Neural cell (in vitro differentiated cells): ENCODE results near the gene FBXL2. TPM values are rescaled to one million over a fixed set of nuclear protein-coding genes. Genes with fewer than 3 reads are reported as not detected.

Source experiments
- H2AFZ ChIP-seq: fragments of 200-600, 300-800 bp; sonication (generic), shearing (Covaris generic); 2 replicates; pipeline ENCODE4 v1.6.0; 2014; ENCODE audit warnings: low read depth, mild to moderate bottlenecking, antibody characterized with exemption, low read length, moderate library complexity
- H3F3A ChIP-seq: fragments of 200-600 bp; shearing (Covaris generic); 2 replicates; pipeline ENCODE4 v1.6.1; 2016; ENCODE audit warnings: mild to moderate bottlenecking, moderate library complexity, mixed read lengths, antibody characterized with exemption, low read length; ENCODE audit not compliant: insufficient read depth, poor library complexity, severe bottlenecking
- H3K27ac ChIP-seq: fragments of 200-600, 300-800 bp; sonication (generic), shearing (Covaris generic); 2 replicates; pipeline ENCODE4 v1.5.1; 2014; ENCODE audit warnings: mild to moderate bottlenecking, low read length, moderate library complexity
- H3K27me3 ChIP-seq: fragments of 300-800, 200-600 bp; sonication (generic), shearing (Covaris generic); 2 replicates; pipeline ENCODE4 v1.6.0; 2014; ENCODE audit warnings: mild to moderate bottlenecking, low read depth, low read length, moderate library complexity; ENCODE audit not compliant: insufficient read depth
- H3K36me3 ChIP-seq: fragments of 300-800, 200-600 bp; sonication (generic), shearing (Covaris generic); 2 replicates; pipeline ENCODE4 v1.5.1; 2014; ENCODE audit warnings: mild to moderate bottlenecking, antibody characterized with exemption, low read length, moderate library complexity; ENCODE audit not compliant: insufficient read depth
- H3K4me2 ChIP-seq: fragments of 300-800, 200-600 bp; sonication (generic), shearing (Covaris generic); 2 replicates; pipeline ENCODE4 v1.6.0; 2014; ENCODE audit warnings: mild to moderate bottlenecking, low read length
- H3K4me3 ChIP-seq: fragments of 300-800, 200-600 bp; sonication (generic), shearing (Covaris generic); 2 replicates; pipeline ENCODE4 v1.5.1; 2014; ENCODE audit warnings: mild to moderate bottlenecking, low read length, moderate library complexity
- H3K79me2 ChIP-seq: fragments of 200-600 bp; shearing (Covaris generic); replicated peaks from 2 replicates; pipeline ENCODE4 v1.6.0; 2014; ENCODE audit warnings: mild to moderate bottlenecking, low read length, moderate library complexity; ENCODE audit not compliant: insufficient read depth
- H3K9ac ChIP-seq: fragments of 300-800, 200-600 bp; sonication (generic), shearing (Covaris generic); 2 replicates; pipeline ENCODE4 v1.6.1; 2016; ENCODE audit warnings: mild to moderate bottlenecking, low read length, mixed read lengths
- H3K9me2 ChIP-seq: fragments of 200-600 bp; shearing (Covaris generic); 2 replicates; pipeline ENCODE4 v1.6.1; 2016; ENCODE audit warnings: mild to moderate bottlenecking, low read length, mixed read lengths; ENCODE audit not compliant: insufficient read depth
- H3K9me3 ChIP-seq: fragments of 200-600, 300-800 bp; sonication (generic), shearing (Covaris generic); 2 replicates; pipeline ENCODE4 v1.6.1; 2016; ENCODE audit warnings: mild to moderate bottlenecking, mixed run types, low read length, moderate library complexity, mixed read lengths
- H4K20me1 ChIP-seq: fragments of 200-600 bp; shearing (Covaris generic); 2 replicates; pipeline ENCODE4 v1.6.1; 2016; ENCODE audit warnings: mild to moderate bottlenecking, mixed run types; ENCODE audit not compliant: insufficient read depth
- CTCF ChIP-seq: fragments of 450-650 bp; IDR thresholded peaks from 2 replicates; pipeline ENCODE4 v1.5.1; 2014; ENCODE audit warnings: antibody characterized with exemption, mild to moderate bottlenecking, moderate library complexity; ENCODE audit not compliant: poor library complexity, severe bottlenecking
- EP300 ChIP-seq: fragments of 450-650 bp; conservative IDR thresholded peaks from 2 replicates; pipeline ENCODE4 v1.6.1; 2014; ENCODE audit warnings: antibody characterized with exemption, mild to moderate bottlenecking, moderate library complexity; ENCODE audit not compliant: poor library complexity, severe bottlenecking
- EZH2 ChIP-seq: fragments of 200-600, 300-800 bp; shearing (Covaris generic), sonication (generic); IDR thresholded peaks from 2 replicates; pipeline ENCODE4 v1.6.1; 2014; ENCODE audit warnings: antibody characterized with exemption, low read length, borderline replicate concordance, mild to moderate bottlenecking; ENCODE audit not compliant: insufficient read depth, poor library complexity, severe bottlenecking
- MXI1 ChIP-seq: fragments of 450-650 bp; conservative IDR thresholded peaks from 2 replicates; pipeline ENCODE4 v1.6.1; 2014; ENCODE audit warnings: antibody characterized with exemption, mild to moderate bottlenecking; ENCODE audit not compliant: poor library complexity, severe bottlenecking
- POLR2AphosphoS5 ChIP-seq: IDR thresholded peaks from 2 replicates; pipeline ENCODE4 v1.6.1; 2012
- RAD21 ChIP-seq: fragments of 450-650 bp; conservative IDR thresholded peaks from 2 replicates; pipeline ENCODE4 v1.6.1; 2014; ENCODE audit warnings: antibody characterized with exemption, mild to moderate bottlenecking, moderate library complexity
- REST ChIP-seq: IDR thresholded peaks from 2 replicates; pipeline ENCODE4 v1.6.1; 2012; ENCODE audit warnings: borderline replicate concordance
- SMC3 ChIP-seq: fragments of 450-650 bp; conservative IDR thresholded peaks from 2 replicates; pipeline ENCODE4 v1.6.1; 2014; ENCODE audit warnings: antibody characterized with exemption, mild to moderate bottlenecking, moderate library complexity; ENCODE audit not compliant: poor library complexity
- TAF1 ChIP-seq: IDR thresholded peaks from 2 replicates; pipeline ENCODE4 v1.6.1; 2012; ENCODE audit warnings: low read depth
- polyA plus RNA-seq: library from polyadenylated mRNA; depleted of rRNA; stranded (reverse); fragments of >200 nt; gene quantifications from 2 replicates; pipeline ENCODE4 v1.2.3, GENCODE V29; 2014

Gene FBXL2
- polyA plus RNA-seq, 1 donor from 2014 or later, result 82.0 TPM

GRCh38 chr3:33313331-33313730 lies 36.1 kb downstream of the FBXL2 start:
- no peaks in the 10 kb centered on the region for H3F3A ChIP-seq
- no peaks in the 10 kb centered on the region for H3K9me2 ChIP-seq
- no peak overlapping the region for H3K4me2 ChIP-seq
- H3K79me2 ChIP-seq, result no peaks in the 10 kb centered on the region
- no peak overlapping the region for H3K27ac ChIP-seq
- no peaks in the 10 kb centered on the region for H4K20me1 ChIP-seq
- TF ChIP-seq REST (no peak), CTCF (no peak), SMC3 (no peak), EP300 (no peak), EZH2 (no peak), RAD21 (no peak), MXI1 (no peak), POLR2AphosphoS5 (no peak), TAF1 (no peak)
- no peak overlapping the region for H3K9ac ChIP-seq
- H2AFZ ChIP-seq, result no peak overlapping the region
- no peaks in the 10 kb centered on the region for H3K9me3 ChIP-seq
- H3K4me3 ChIP-seq, result no peak overlapping the region
- H3K27me3 ChIP-seq, result no peaks in the 10 kb centered on the region
- H3K36me3 ChIP-seq, result no peaks in the 10 kb centered on the region

DNA sequence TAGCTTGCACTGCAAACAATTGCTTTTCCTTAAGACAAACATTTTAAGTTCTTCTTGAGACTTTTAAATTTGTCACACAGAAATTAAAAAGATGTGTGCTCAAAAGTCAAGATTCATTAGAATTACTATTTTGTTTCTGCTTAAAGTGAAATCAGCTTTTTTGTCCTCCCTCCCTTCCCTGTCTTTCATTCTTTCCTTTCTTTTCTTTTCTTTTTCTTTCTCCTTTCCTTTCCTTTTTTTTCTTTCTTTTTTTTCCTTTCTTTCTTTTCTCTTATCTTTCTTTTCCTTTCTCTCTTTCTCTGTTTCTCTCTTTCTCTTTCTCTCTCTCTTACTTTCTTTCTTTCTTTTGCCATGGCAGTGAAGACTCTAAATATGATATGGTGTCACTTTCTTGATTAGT lies 37.8 kb downstream of the FBXL2 start:
- no peaks in the 10 kb centered on the region for H3K9me3 ChIP-seq
- TF ChIP-seq CTCF (no peak), TAF1 (no peak), EP300 (no peak), RAD21 (no peak), REST (no peak), POLR2AphosphoS5 (no peak), MXI1 (no peak), EZH2 (no peak), SMC3 (no peak)
- H3K27me3 ChIP-seq, result no peaks in the 10 kb centered on the region
- no peak overlapping the region for H3K9ac ChIP-seq
- H3K27ac ChIP-seq, result no peak overlapping the region
- no peaks in the 10 kb centered on the region for H3F3A ChIP-seq
- H3K79me2 ChIP-seq, result no peaks in the 10 kb centered on the region
- H3K9me2 ChIP-seq, result no peaks in the 10 kb centered on the region
- H3K36me3 ChIP-seq, result no peaks in the 10 kb centered on the region
- no peak overlapping the region for H2AFZ ChIP-seq
- H3K4me2 ChIP-seq, result no peak overlapping the region
- no peak overlapping the region for H3K4me3 ChIP-seq
- H4K20me1 ChIP-seq, result no peaks in the 10 kb centered on the region
